ENCODE measurements around the gene PPP1R1B.

Gene PPP1R1B

GRCh38 chr17:39671651-39672521, 45.1 kb downstream of the PPP1R1B start:
- peak; percentile 38 for DNase-seq

GRCh38 chr17:39672522-39673334, 46.0 kb downstream of the PPP1R1B start:
- DNase-seq, result no peak

- DNase-seq, result no peak
Observed at GRCh38 chr17:39673335-39674081, 46.8 kb downstream of the PPP1R1B start.

GRCh38 chr17:39674179-39674578, 47.4 kb downstream of the PPP1R1B start:
- no peak for DNase-seq

GRCh38 chr17:39674702-39675389, 48.1 kb downstream of the PPP1R1B start:
- no peak for DNase-seq

GRCh38 chr17:39675390-39676082, 48.8 kb downstream of the PPP1R1B start:
- DNase-seq, result no peak

- DNase-seq, result no peak
Observed at GRCh38 chr17:39676198-39676819, 49.6 kb downstream of the PPP1R1B start.

GRCh38 chr17:39677072-39677471, 50.3 kb downstream of the PPP1R1B start:
- DNase-seq, result no peak

GRCh38 chr17:39677542-39678339, 51.0 kb downstream of the PPP1R1B start:
- DNase-seq, result no peak

- no peak for DNase-seq
Observed at GRCh38 chr17:39678340-39679116, 51.8 kb downstream of the PPP1R1B start.

- no peak for DNase-seq
Observed at GRCh38 chr17:39679521-39680192, 52.9 kb downstream of the PPP1R1B start.

- no peak for DNase-seq
Observed at GRCh38 chr17:39683295-39683939, 56.7 kb downstream of the PPP1R1B start.

- no peak for DNase-seq
Observed at GRCh38 chr17:39684369-39685192, 57.8 kb downstream of the PPP1R1B start.

All from EL (cell line).